CD14-positive monocyte (primary cell): ENCODE measurements around the gene AKT1S1. TPM values are rescaled to one million over a fixed set of nuclear protein-coding genes. Genes with fewer than 3 reads are reported as not detected.

Source experiments
- DNase-seq, 3 donors: peaks; one replicate each; pipeline ENCODE4 v3.0.0-alpha.2; 2011 to 2022
- H2AFZ ChIP-seq: 2 replicates; pipeline ENCODE4 v1.6.0; 2012; ENCODE audit warnings: mild to moderate bottlenecking, low read depth, low read length, inconsistent platforms; ENCODE audit not compliant: insufficient read depth, poor library complexity, severe bottlenecking
- H3K27ac ChIP-seq, 2 donors: 1 replicate in 1 of 2; 2 replicates in 1 of 2; pipeline ENCODE4 v1.5.1; 2012 to 2013; ENCODE audit warnings: low read length in 2 of 2, control low read depth in 1 of 2, inconsistent platforms in 1 of 2, low read depth in 1 of 2, mild to moderate bottlenecking in 1 of 2
- H3K27me3 ChIP-seq, 2 donors: one replicate each; pipeline versions ENCODE4 v1.6.0 to v1.6.1; 2011 to 2013; ENCODE audit warnings: low read length in 2 of 2; ENCODE audit not compliant: control insufficient read depth in 2 of 2, insufficient read depth in 2 of 2
- H3K36me3 ChIP-seq, 2 donors: replicated peaks in 1 of 2; 1 replicate in 1 of 2; 2 replicates in 1 of 2; pipeline versions ENCODE4 v1.5.1 to v1.6.1; 2012 to 2013; ENCODE audit warnings: low read length in 2 of 2, control low read depth in 1 of 2, inconsistent platforms in 1 of 2, mild to moderate bottlenecking in 1 of 2; ENCODE audit not compliant: insufficient read depth in 2 of 2, control insufficient read depth in 1 of 2
- H3K4me1 ChIP-seq, 2 donors: 1 replicate in 1 of 2; 2 replicates in 1 of 2; pipeline versions ENCODE4 v1.5.1 to v1.6.1; 2012 to 2013; ENCODE audit warnings: low read length in 2 of 2, control low read depth in 1 of 2, inconsistent platforms in 1 of 2, mild to moderate bottlenecking in 1 of 2, moderate library complexity in 1 of 2; ENCODE audit not compliant: insufficient read depth in 2 of 2, control insufficient read depth in 1 of 2
- H3K4me2 ChIP-seq: replicated peaks from 2 replicates; pipeline ENCODE3; 2012; ENCODE audit warnings: low read length, moderate library complexity, mild to moderate bottlenecking; ENCODE audit not compliant: poor library complexity, severe bottlenecking; ENCODE audit errors: extremely low read depth
- H3K4me3 ChIP-seq, 3 experiments: fragments of 200-600 bp in 1 of 3; sonication (generic) in 1 of 3; replicated peaks in 1 of 3; 1 replicate in 2 of 3; 2 replicates in 1 of 3; pipeline ENCODE4 v1.5.1; 2011 to 2013; ENCODE audit warnings: low read length in 3 of 3, mild to moderate bottlenecking in 3 of 3, control low read depth in 2 of 3, low read depth in 2 of 3, inconsistent platforms in 1 of 3, moderate library complexity in 1 of 3
- H3K79me2 ChIP-seq: 2 replicates; pipeline ENCODE4 v1.6.0; 2012; ENCODE audit warnings: mild to moderate bottlenecking, control low read depth, inconsistent platforms, low read length, moderate library complexity; ENCODE audit not compliant: insufficient read depth
- H3K9ac ChIP-seq: 2 replicates; pipeline ENCODE4 v1.6.0; 2017; ENCODE audit warnings: low read length, mild to moderate bottlenecking; ENCODE audit not compliant: insufficient read depth, poor library complexity, severe bottlenecking
- H3K9me3 ChIP-seq, 2 donors: replicated peaks in 1 of 2; 1 replicate in 1 of 2; 2 replicates in 1 of 2; pipeline versions ENCODE4 v1.5.1 to v1.6.1; 2012 to 2013; ENCODE audit warnings: low read length in 2 of 2, control low read depth in 1 of 2; ENCODE audit not compliant: control insufficient read depth in 1 of 2, insufficient read depth in 1 of 2
- H4K20me1 ChIP-seq: 2 replicates; pipeline ENCODE4 v1.6.0; 2012; ENCODE audit warnings: mild to moderate bottlenecking, low read length, control low read depth, moderate library complexity; ENCODE audit not compliant: insufficient read depth
- H3K27ac Mint-ChIP-seq, 7 donors: one replicate each; pipeline ENCODE4 v1.8.0; 2020; ENCODE audit warnings: mild to moderate bottlenecking in 7 of 7, mixed read lengths in 7 of 7, moderate library complexity in 6 of 7, inconsistent platforms in 2 of 7
- H3K27me3 Mint-ChIP-seq, 3 donors: one replicate each; pipeline ENCODE4 v1.8.0; 2021 to 2022; ENCODE audit warnings: low read depth in 3 of 3, mild to moderate bottlenecking in 3 of 3, mixed read lengths in 3 of 3, moderate library complexity in 3 of 3, inconsistent platforms in 1 of 3
- H3K36me3 Mint-ChIP-seq, 2 donors: one replicate each; pipeline ENCODE4 v1.8.0; 2020; ENCODE audit warnings: mixed read lengths in 2 of 2, inconsistent platforms in 1 of 2, mild to moderate bottlenecking in 1 of 2
- H3K4me1 Mint-ChIP-seq: one replicate; pipeline ENCODE4 v1.8.0; 2020; ENCODE audit warnings: mild to moderate bottlenecking, mixed read lengths
- H3K4me3 Mint-ChIP-seq, 2 donors: one replicate each; pipeline ENCODE4 v1.8.0; 2020; ENCODE audit warnings: mild to moderate bottlenecking in 2 of 2, mixed read lengths in 2 of 2, moderate library complexity in 1 of 2
- H3K9me3 Mint-ChIP-seq, 7 donors: one replicate each; pipeline ENCODE4 v1.8.0; 2020 to 2022; ENCODE audit warnings: mixed read lengths in 7 of 7, mild to moderate bottlenecking in 6 of 7, moderate library complexity in 6 of 7, inconsistent platforms in 2 of 7
- CTCF ChIP-seq: fragments of 200-600 bp; IDR thresholded peaks from one replicate; pipeline ENCODE4 v1.8.0; 2022; ENCODE audit warnings: antibody characterized with exemption, mild to moderate bottlenecking
- WGBS: methylation state at CpG from one replicate; pipeline ENCODE4 v1.1.5; 2013; ENCODE audit warnings: missing lambda C conversion rate; ENCODE audit not compliant: insufficient coverage; 5-methylcytosine and 5-hydroxymethylcytosine counted together
- intact Hi-C, 2 donors: fragments of 100-400 bp; cut with micrococcal nuclease; formaldehyde crosslinking; loops; one replicate each; pipeline versions ENCODE4 v1.15.0 to v1.15.1; 2023
- polyA plus RNA-seq, 3 donors: library from polyadenylated mRNA; depleted of rRNA in 1 of 3; unstranded in 2 of 3; stranded (reverse) in 1 of 3; fragments of 300-500 nt in 2 of 3; fragments of >200 nt in 1 of 3; fragmentation: Illumina TruSeq in 2 of 3; gene quantifications; 1 replicate in 2 of 3; 2 replicates in 1 of 3; pipeline ENCODE4 v1.2.3, GENCODE V29; 2012 to 2021

The AKT1S1 gene
- polyA plus RNA-seq, 3 donors = 5.4 to 18.2 (median 6.6) TPM

GRCh38 chr19:49881186-49881585, 4.0 kb upstream of the AKT1S1 start:
- Histone ChIP-seq H2AFZ (no peak overlapping the region), H4K20me1 (peaks cover 44% of the 10 kb centered on the region), H3K27me3 (no peaks in the 10 kb centered on the region), H3K4me1 (peaks cover 15 to 18% of the 10 kb centered on the region in 2 donors), H3K4me2 (no peak overlapping the region), H3K4me3 (no peak overlapping the region), H3K79me2 (peaks cover 11% of the 10 kb centered on the region), H3K27ac (no peak overlapping the region), H3K36me3 (peaks cover 51 to 58% of the 10 kb centered on the region in 2 donors), H3K9ac (no peak overlapping the region), H3K9me3 (no peaks in the 10 kb centered on the region)
- no peak for DNase-seq
- intact Hi-C loops = no loop called here
- Mint-ChIP-seq H3K9me3 (peaks cover 0 to 3% (median 0%) of the 10 kb centered on the region in 7 donors), H3K4me1 (peaks cover 16% of the 10 kb centered on the region), H3K36me3 (peaks cover 64% of the 10 kb centered on the region in 2 donors), H3K4me3 (no peak overlapping the region), H3K27ac (no peak overlapping the region), H3K27me3 (peaks cover 0 to 5% (median 2%) of the 10 kb centered on the region in 3 donors)
- no peak for TF ChIP-seq CTCF
- over 99% methylated on average over 13 of the region's 17 CpGs for WGBS

- H3K4me3 Mint-ChIP-seq = no peak overlapping the region
- H3K9ac ChIP-seq = no peak overlapping the region
These were observed 3.2 kb upstream of the AKT1S1 start for GRCh38 chr19:49880162-49880869.

More at GRCh38 chr19:49880162-49880869, 3.2 kb upstream of the AKT1S1 start:
- Histone ChIP-seq H2AFZ (no peak overlapping the region), H3K79me2 (peaks cover 20% of the 10 kb centered on the region), H3K4me2 (no peak overlapping the region), H4K20me1 (peaks cover 48% of the 10 kb centered on the region), H3K27me3 (no peaks in the 10 kb centered on the region), H3K4me1 (peaks cover 22 to 25% of the 10 kb centered on the region in 2 donors), H3K27ac (no peak overlapping the region), H3K9me3 (no peaks in the 10 kb centered on the region), H3K4me3 (no peak overlapping the region), H3K36me3 (peaks cover 51 to 58% of the 10 kb centered on the region in 2 donors)
- Mint-ChIP-seq H3K9me3 (peaks cover 0 to 3% (median 0%) of the 10 kb centered on the region in 7 donors), H3K27ac (peak overlapping the region in 3 of 7 donors; percentile 19 to 50 (median 46)), H3K4me1 (peaks cover 22% of the 10 kb centered on the region), H3K27me3 (peaks cover 0 to 5% (median 2%) of the 10 kb centered on the region in 3 donors), H3K36me3 (peaks cover 59 to 62% of the 10 kb centered on the region in 2 donors)
- intact Hi-C loops = no loop called here
- over 99% methylated on average over 8 of the region's 10 CpGs for WGBS
- TF ChIP-seq CTCF = no peak
- DNase-seq = peak in 1 of 3 donors; percentile 38
